HG02763 (cell line): ENCODE results near the gene RAPGEF5.
A peak's percentile ranks its signal among the peaks of the same experiment; 100 is the strongest.
"Not testable (repeated sequence)": the region's sequence is repeated elsewhere in the genome, so short reads cannot be mapped to it uniquely, and the experiment has no call there.

Experiments
- ATAC-seq: cut with Tn5 transposase; IDR thresholded peaks from one replicate; pipeline ENCODE4 v1.9.1; 2021; ENCODE audit warnings: mild to moderate bottlenecking, moderate library complexity; ENCODE audit not compliant: unreplicated experiment

RAPGEF5 gene

GRCh38 chr7:22094413-22095342 is 262.3 kb downstream of the RAPGEF5 start:
- ATAC-seq: no peak

- ATAC-seq: no peak
These were observed 263.0 kb downstream of the RAPGEF5 start for GRCh38 chr7:22093936-22094335.

GRCh38 chr7:22093001-22093400 is 264.0 kb downstream of the RAPGEF5 start:
- no peak for ATAC-seq

- not testable (repeated sequence) for ATAC-seq
These were observed 265.9 kb downstream of the RAPGEF5 start for GRCh38 chr7:22090958-22091525.

GRCh38 chr7:22090512-22090911 is 266.4 kb downstream of the RAPGEF5 start:
- ATAC-seq: no peak

GRCh38 chr7:22090107-22090506 is 266.8 kb downstream of the RAPGEF5 start:
- ATAC-seq: no peak

- ATAC-seq: no peak
These were observed 268.1 kb downstream of the RAPGEF5 start for GRCh38 chr7:22088827-22089226.

GRCh38 chr7:22087861-22088260 is 269.1 kb downstream of the RAPGEF5 start:
- ATAC-seq: no peak

- ATAC-seq: no peak
These were observed 273.2 kb downstream of the RAPGEF5 start for GRCh38 chr7:22083704-22084240.

- ATAC-seq: peak; percentile 98
These were observed 273.9 kb downstream of the RAPGEF5 start for GRCh38 chr7:22082886-22083703.

- ATAC-seq: peak; percentile 25
These were observed 274.4 kb downstream of the RAPGEF5 start for GRCh38 chr7:22082553-22082885.

- not testable (repeated sequence) for ATAC-seq
These were observed 276.7 kb downstream of the RAPGEF5 start for GRCh38 chr7:22080219-22080618.

GRCh38 chr7:22078872-22079271 is 278.1 kb downstream of the RAPGEF5 start:
- not testable (repeated sequence) for ATAC-seq

- ATAC-seq: no peak
These were observed 281.4 kb downstream of the RAPGEF5 start for GRCh38 chr7:22075561-22075960.

- no peak for ATAC-seq
These were observed 282.1 kb downstream of the RAPGEF5 start for GRCh38 chr7:22074897-22075296.
